HG02763 (cell line): ENCODE data around the gene TMEM150C.

Experiments used
- ATAC-seq: cut with Tn5 transposase; IDR thresholded peaks from one replicate; pipeline ENCODE4 v1.9.1; 2021; ENCODE audit warnings: mild to moderate bottlenecking, moderate library complexity; ENCODE audit not compliant: unreplicated experiment

The TMEM150C gene

GRCh38 chr4:82561786-82562563 is at the start of gene TMEM150C:
Gene TMEM150C, minus strand, starts transcription at chr4:82561988. Its CDS starts 57,331 bp downstream, at chr4:82504657.
- ATAC-seq: no peak

DNA sequence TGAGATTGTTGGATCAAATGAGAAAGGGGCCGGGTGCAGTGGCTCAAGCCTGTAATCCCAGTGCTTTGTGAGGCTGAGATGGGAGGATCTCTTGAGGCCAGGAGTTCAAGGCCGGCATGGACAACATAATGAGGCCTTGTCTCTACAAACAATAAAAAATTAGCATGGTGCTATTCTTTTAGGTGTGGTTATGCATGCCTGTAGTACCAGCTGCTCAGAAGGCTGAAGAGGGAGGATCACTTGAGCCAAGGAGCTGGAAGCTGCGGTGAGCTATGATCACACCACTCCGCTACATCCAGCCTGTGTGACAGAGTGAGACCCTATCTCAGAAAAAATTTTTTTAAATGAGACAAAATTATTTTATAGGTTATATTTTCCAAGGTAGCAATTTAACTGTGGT is 49.7 kb upstream of the TMEM150C start:
- no peak for ATAC-seq

GRCh38 chr4:82610041-82610440 is 48.3 kb upstream of the TMEM150C start:
- no peak for ATAC-seq

GRCh38 chr4:82606622-82607021 is 44.8 kb upstream of the TMEM150C start:
- no peak for ATAC-seq

DNA sequence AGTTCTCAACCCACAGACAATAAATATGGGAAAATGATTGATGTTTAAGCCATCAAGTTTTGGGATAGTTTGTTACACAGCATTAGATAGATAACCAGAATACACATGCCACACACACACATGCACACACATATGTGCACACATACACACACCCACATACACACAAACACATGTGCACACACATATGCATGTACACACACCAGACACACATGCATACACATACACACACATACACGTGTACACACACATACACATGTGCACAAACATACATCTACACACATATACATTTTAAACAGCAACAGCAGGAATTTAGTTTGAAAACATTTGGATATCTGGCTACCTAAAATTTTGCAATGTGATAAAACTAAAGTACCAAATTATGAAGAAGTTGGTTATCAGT is 42.7 kb upstream of the TMEM150C start:
- no peak for ATAC-seq

- no peak for ATAC-seq
These were observed 39.6 kb upstream of the TMEM150C start for GRCh38 chr4:82601242-82602015.

GRCh38 chr4:82599336-82599735 is 37.5 kb upstream of the TMEM150C start:
- ATAC-seq: no peak

GRCh38 chr4:82594456-82594855 is 32.7 kb upstream of the TMEM150C start:
- no peak for ATAC-seq

- no peak for ATAC-seq
These were observed 31.6 kb upstream of the TMEM150C start for GRCh38 chr4:82593411-82593810.

- ATAC-seq: no peak
These were observed 30.9 kb upstream of the TMEM150C start for GRCh38 chr4:82592639-82593038.

- ATAC-seq: no peak
These were observed 29.8 kb upstream of the TMEM150C start for GRCh38 chr4:82591592-82591991.

DNA sequence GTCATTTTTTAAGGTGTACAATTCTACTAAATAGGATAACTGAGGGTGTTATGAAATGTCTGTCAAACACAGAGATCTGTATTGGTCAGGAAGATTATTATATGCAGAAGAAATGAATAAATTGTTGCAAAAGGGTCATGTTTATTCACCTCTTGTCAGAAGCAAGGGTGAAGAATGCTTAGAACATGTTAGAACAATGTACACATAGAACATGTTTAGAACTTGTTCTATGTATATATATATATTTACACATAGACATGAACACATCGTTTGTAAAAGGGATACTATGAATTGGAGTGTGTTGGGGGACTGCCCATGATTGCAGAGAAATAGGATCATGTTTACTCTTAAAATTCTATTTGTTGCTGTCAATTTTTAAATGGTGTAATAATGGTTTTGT is 28.0 kb upstream of the TMEM150C start:
- ATAC-seq: no peak

DNA sequence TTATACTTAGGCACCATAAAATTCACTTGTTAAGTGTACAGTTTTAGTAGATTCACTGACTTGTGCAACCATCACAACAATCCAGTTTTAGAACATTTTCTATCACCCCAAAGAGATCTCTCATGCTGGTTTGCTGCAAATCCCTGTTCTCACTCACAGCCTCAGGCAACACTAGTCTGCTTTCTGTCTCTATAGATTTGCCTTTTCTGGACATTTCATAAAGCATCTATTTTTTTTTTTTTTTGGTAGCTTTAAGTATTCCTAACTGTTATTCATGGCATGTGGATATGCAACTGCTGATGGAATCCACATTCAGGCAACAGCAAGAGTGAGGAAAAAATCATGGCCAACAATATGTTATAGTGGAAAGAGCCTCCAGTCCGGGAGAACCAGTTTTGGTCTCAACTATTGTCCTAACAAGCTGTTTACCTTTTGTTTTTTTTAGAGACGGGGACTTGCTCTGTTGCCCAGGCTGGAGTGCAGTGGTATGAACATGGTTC is 27.0 kb upstream of the TMEM150C start:
- ATAC-seq: no peak

DNA sequence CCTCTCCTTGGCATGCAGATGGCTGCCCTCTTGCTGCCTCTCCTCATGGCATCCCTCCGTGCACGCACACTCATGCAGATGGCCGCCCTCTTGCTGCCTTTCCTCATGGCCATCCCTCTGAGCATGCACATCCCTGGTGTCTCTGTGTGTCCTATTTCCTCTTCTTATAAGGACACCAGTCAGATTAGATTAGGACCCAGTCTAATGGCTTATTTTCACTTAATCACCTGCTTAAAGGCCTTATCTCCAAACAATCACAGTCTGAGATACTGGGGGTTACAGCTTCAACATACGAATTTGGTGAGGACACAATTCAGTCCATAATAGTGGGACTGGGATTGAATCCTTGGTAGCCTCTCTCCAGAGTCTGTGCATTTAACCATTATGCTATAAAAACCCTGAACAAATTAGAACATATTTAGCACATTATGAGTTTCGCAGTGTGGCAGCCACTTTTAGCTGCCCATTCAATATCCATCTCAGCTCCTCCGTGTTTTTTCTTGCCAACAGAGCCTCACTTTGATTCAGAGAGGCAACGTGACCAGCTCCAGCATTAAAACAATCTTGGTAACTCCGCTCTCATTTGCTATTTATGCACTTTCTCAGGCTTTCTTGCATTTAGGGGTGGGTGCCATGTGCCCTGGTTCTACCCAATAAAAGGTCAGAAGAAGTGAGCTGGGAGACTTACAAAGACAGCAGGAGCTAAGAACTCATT is 26.2 kb upstream of the TMEM150C start:
- ATAC-seq: no peak

DNA sequence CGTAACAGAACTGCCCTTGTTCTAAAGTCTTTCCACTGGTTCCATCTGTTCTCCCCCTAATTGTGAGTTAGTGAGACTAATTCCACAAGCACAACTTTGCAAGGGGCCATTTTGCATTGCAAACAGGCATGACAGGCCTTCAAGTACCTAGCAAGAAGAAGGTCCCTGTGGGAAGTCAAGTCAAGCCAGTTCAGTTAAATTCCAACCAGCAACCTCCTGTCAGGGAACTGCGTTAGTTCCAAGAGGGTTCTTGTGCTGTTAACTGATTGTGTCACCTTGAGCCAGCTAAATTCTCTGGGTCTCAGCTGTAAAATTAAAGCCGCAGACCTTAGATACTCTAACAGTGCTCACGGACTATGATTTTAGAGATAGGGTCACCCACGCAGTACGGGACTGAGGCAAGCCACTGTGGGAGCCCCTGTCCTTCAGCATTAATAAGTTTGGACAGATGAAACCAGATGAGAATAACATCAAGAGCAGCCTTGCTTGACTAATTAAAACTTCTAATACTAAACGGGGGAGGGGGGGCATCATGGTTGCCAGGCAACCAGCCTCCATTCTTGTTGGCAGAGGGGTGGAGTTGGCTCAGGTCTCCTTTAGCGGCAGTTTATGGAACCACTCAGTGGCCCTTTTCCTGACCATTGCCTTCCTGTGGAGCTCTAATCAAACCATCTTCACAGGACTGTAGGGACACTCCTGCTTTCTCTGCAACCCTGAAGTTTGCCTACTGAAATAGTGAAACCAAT is 24.1 kb upstream of the TMEM150C start:
- ATAC-seq: no peak

GRCh38 chr4:82584931-82585330 is 23.1 kb upstream of the TMEM150C start:
- ATAC-seq: no peak

- ATAC-seq: no peak
These were observed 22.3 kb upstream of the TMEM150C start for GRCh38 chr4:82583897-82584587.

DNA sequence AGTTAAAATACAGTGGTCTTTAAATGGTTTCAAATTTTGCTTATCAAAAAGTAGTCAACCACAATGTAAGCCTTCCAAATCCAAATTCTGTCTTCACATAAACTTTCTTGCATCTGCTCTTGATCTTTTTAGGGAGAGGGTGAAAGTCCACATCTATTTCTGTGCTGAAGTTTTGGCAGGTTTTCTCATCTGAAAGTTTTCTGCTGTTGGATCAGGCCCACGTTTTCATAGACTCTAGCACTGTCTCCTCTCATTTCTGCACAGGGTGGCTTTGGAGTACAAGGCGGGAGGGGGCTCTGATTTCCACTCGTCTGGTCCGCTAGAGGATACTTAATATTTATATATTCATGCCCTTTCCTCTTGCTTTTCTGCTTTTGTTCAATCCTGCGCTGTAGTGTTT is 18.1 kb upstream of the TMEM150C start:
- ATAC-seq: no peak

DNA sequence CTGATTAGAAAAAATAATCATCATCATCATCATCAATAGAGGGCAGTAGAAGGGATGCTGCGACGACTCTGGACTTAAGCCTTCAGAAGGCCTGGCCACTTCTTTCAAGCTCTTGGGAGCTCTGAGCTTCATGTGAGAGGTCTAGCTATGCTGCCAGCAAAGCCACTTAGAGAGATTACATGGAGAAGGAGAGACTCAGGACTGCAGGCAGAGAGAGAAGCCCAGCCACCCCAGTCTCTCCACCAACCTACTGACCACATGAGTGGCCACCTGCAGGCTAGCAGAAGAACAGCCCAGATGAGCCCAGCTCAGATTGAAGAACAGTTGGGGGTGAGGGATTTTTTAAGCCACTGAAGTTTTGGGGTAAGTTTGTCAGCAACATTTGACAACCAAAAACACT is 17.1 kb upstream of the TMEM150C start:
- ATAC-seq: no peak

DNA sequence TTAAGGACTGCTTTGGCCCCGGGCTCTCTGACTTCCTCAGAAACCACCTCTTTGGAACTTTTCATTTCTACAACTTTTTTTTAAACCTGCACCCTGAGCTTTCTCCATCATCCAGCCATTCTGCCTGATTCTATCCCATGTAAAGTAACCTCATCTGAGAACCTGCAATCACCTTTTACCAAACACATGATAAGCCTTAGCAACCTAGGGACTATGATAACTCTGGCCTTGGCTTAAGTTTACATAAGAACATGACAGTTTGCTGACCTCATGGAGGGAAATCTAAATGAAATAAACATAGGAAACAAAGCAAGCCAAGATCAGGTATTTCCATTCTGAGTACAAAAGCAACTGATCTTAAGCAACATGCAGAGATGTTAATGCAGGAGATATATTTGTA is 15.7 kb upstream of the TMEM150C start:
- ATAC-seq: no peak
